GM12873 (cell line): ENCODE measurements around the gene FAM120B.

Source experiments
- CTCF ChIP-seq: IDR thresholded peaks from 2 replicates; pipeline ENCODE4 v1.5.1; 2012; ENCODE audit warnings: low read depth, mild to moderate bottlenecking, moderate library complexity, low read length, control low read depth; ENCODE audit not compliant: insufficient read depth; ENCODE audit errors: missing control alignments

FAM120B gene

GRCh38 chr6:170289180-170289931 is 17.2 kb upstream of the FAM120B start:
- TF ChIP-seq CTCF, result no peak

GRCh38 chr6:170289951-170290295 is 16.6 kb upstream of the FAM120B start:
- TF ChIP-seq CTCF, result no peak

- TF ChIP-seq CTCF, result no peak
These were observed 16.0 kb upstream of the FAM120B start, which contains the start of gene DLL1 for GRCh38 chr6:170290296-170291128. TSS of gene DLL1 (minus strand) at chr6:170291078. CDS start at chr6:170290139, 939 bp downstream.

GRCh38 chr6:170291271-170292110 is 15.1 kb upstream of the FAM120B start:
- no peak for TF ChIP-seq CTCF

GRCh38 chr6:170292111-170292406 is 14.5 kb upstream of the FAM120B start:
- no peak for TF ChIP-seq CTCF

GRCh38 chr6:170292407-170293158 is 14.0 kb upstream of the FAM120B start:
- TF ChIP-seq CTCF, result peak; percentile 8
